Spleen (tissue), 11 donors: ENCODE measurements around the gene RAB3A. TPM values are rescaled to one million over a fixed set of nuclear protein-coding genes. Genes with fewer than 3 reads are reported as not detected.
A peak's percentile ranks its signal among the peaks of the same experiment; 100 is the strongest.

Experiments
- DNase-seq: peaks from one replicate; pipeline ENCODE4 v3.0.0-alpha.2; 2020
- H3K27ac ChIP-seq, 8 donors: fragments of 200-600 bp; sonication (generic) in 7 of 8; 1 replicate in 4 of 8; 2 replicates in 4 of 8; pipeline versions ENCODE4 v1.5.0 to v1.8.0; 2016 to 2021; ENCODE audit warnings: inconsistent platforms in 4 of 8, mild to moderate bottlenecking in 4 of 8, moderate library complexity in 1 of 8
- H3K27me3 ChIP-seq, 7 donors: fragments of 200-600 bp; sonication (generic) in 6 of 7; replicated peaks in 1 of 7; 1 replicate in 4 of 7; 2 replicates in 3 of 7; pipeline versions ENCODE4 v1.5.0 to v1.8.0; 2016 to 2021; ENCODE audit warnings: inconsistent platforms in 3 of 7, mild to moderate bottlenecking in 1 of 7
- H3K36me3 ChIP-seq, 6 donors: fragments of 200-600 bp; sonication (generic) in 5 of 6; 1 replicate in 4 of 6; 2 replicates in 2 of 6; pipeline versions ENCODE4 v1.5.0 to v1.8.0; 2016 to 2021; ENCODE audit warnings: inconsistent platforms in 2 of 6
- H3K4me1 ChIP-seq, 6 donors: fragments of 200-600 bp; sonication (generic) in 5 of 6; 1 replicate in 3 of 6; 2 replicates in 3 of 6; pipeline versions ENCODE4 v1.5.0 to v1.8.0; 2016 to 2021; ENCODE audit warnings: inconsistent platforms in 3 of 6
- H3K4me3 ChIP-seq, 8 donors: fragments of 200-600 bp; sonication (generic) in 7 of 8; 1 replicate in 4 of 8; 2 replicates in 4 of 8; pipeline versions ENCODE4 v1.5.0 to v1.8.0; 2016 to 2021; ENCODE audit warnings: inconsistent platforms in 4 of 8, mild to moderate bottlenecking in 4 of 8, moderate library complexity in 2 of 8
- H3K9me3 ChIP-seq, 8 donors: fragments of 200-600 bp; sonication (generic) in 7 of 8; 1 replicate in 4 of 8; 2 replicates in 4 of 8; pipeline versions ENCODE4 v1.5.0 to v1.8.0; 2016 to 2021; ENCODE audit warnings: inconsistent platforms in 4 of 8
- POLR2A ChIP-seq, 3 donors: fragments of 450-650 bp; IDR thresholded peaks; one replicate each; pipeline ENCODE4 v1.5.1; 2017; ENCODE audit warnings: antibody characterized with exemption in 3 of 3, mild to moderate bottlenecking in 1 of 3
- POLR2AphosphoS5 ChIP-seq, 3 donors: sonication (generic); formaldehyde crosslinking; IDR thresholded peaks; one replicate each; pipeline ENCODE4 v1.5.1; 2017; ENCODE audit warnings: antibody characterized with exemption in 3 of 3
- WGBS, 5 donors: extraction: QIAGEN DNeasy Blood & Tissue Kit in 3 of 5; methylation state at CpG; one replicate each; pipeline versions ENCODE4 v1.1.5 to v1.1.7; 2013 to 2018; 5-methylcytosine and 5-hydroxymethylcytosine counted together
- intact Hi-C: fragments of 100-400 bp; cut with DNase I; formaldehyde crosslinking; loops from one replicate; pipeline ENCODE4 v1.15.0; 2023; ENCODE audit warnings: low total_unique reads
- polyA plus RNA-seq, 3 donors: library from polyadenylated mRNA; stranded (reverse); fragments of 200-250 nt; gene quantifications; one replicate each; pipeline ENCODE4 v1.2.1, GENCODE V29; 2013
- total RNA-seq, 7 donors: library from RNA; depleted of rRNA in 3 of 7; stranded (reverse); fragments of >200 nt in 3 of 7; fragmentation: NEBNext Ultra II Directional in 4 of 7; extraction: Animal tissue kit (Norgen Biotek cat#: 25700) in 4 of 7; gene quantifications; one replicate each; pipeline versions ENCODE4 v1.1.0 to v1.2.1, GENCODE V29; 2016 to 2021
- TF ChIP-seq, protein P1 (sequence below), 11 experiments: fragments of 200-600 bp in 7 of 11; fragments of 450-650 bp in 4 of 11; sonication (generic) in 4 of 11; IDR thresholded peaks in 8 of 11; conservative IDR thresholded peaks in 3 of 11; 1 replicate in 7 of 11; 2 replicates in 4 of 11; pipeline versions ENCODE4 v1.4.0 to v1.8.0; 2016 to 2021; ENCODE audit warnings: antibody characterized with exemption in 11 of 11, inconsistent platforms in 4 of 11, mild to moderate bottlenecking in 1 of 11
- donor health status: healthy with polysubstance abuse.
- donor health status: DM: no; HTN: no; CAD: no; lungs with moderate emphysema.
- donor health status: DM: no; HTN: no; CAD: no.
- donor health status: Bipolar disorder and iron deficiency.
- donor health status: healthy.
- donor health status: DM: no; HTN: no; CAD: no.
- donor health status: DM: yes; HTN: yes; CAD: no.

Gene RAB3A
- total and polyA plus RNA-seq, 10 donors = 0.72 to 6.6 (median 1.6) TPM

GRCh38 chr19:18223860-18224524 lies 20.1 kb upstream of the RAB3A start:
- WGBS, 5 donors = 7 to 11% (median 9%) methylated on average over 30 to 39 of the region's 39 CpGs
- Histone ChIP-seq H3K9me3 (no peaks in the 10 kb centered on the region), H3K27me3 (peaks cover 3 to 95% (median 56%) of the 10 kb centered on the region in 7 donors), H3K27ac (peak overlapping the region in 7 of 8 donors; percentile 49 to 80 (median 65)), H3K4me3 (peak overlapping the region in 7 of 8 donors; percentile 24 to 70 (median 38)), H3K36me3 (no peaks in the 10 kb centered on the region), H3K4me1 (peaks cover 18 to 41% (median 30%) of the 10 kb centered on the region in 6 donors)
- intact Hi-C loops = no loop called here
- no peak for TF ChIP-seq POLR2A (IDR thresholded peaks at IDR 0.05)
- TF ChIP-seq POLR2AphosphoS5 (IDR thresholded peaks at IDR 0.05) = peak; percentile 35 to 64 (median 36)
- DNase-seq = peak; percentile 85

DNA sequence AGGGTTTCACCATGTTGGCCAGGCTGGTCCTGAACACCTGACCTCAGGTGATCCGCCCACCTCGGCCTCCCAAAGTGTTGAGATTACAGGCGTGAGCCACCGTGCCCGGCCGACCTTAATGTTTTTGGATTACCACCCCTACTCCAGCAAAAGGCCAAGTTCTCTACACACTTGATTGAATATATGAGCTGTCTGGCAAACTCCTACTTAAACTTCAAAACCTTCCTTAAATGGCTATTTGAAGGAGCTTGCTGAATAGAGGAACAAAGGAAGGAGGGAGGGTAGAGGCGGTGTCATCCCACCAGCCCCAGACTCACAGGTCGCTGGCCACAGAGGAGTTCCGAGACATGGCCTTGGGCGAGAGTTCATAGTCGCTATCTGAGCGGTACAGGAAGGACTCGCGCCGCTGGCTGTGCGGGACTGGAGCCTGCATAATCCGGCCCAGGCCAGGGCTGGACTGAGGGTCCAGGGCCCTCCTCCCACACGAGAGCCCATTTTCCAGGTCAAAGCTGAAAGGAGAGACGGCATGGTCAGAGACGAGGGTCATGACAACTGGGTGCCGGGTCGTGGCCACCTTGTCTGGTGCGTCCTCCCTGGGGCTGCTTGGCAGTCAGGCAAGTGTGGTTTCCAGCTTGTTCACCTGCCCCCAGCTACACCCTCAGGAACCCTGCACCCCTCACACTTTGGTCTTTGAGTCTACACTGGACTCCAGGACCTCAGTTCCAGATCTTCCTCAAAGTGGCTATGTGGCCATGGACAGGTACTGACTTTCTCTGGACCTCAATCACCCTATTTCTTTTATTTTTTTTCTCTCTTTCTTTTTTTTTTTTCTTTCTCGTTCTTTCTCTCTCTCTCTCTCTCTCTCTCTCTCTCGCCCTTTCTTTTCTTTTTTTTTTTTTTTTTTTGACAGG lies 18.2 kb upstream of the RAB3A start:
- peaks cover 18 to 41% (median 30%) of the 10 kb centered on the region in 6 donors for H3K4me1 ChIP-seq
- WGBS, 5 donors = 72 to 82% (median 79%) methylated on average over 21 to 25 of the region's 25 CpGs
- DNase-seq = no peak
- H3K27ac ChIP-seq = no peak overlapping the region
- peak in 1 of 3 donors; percentile 30 for TF ChIP-seq POLR2AphosphoS5 (IDR thresholded peaks at IDR 0.05)
- no peak for TF ChIP-seq POLR2A (IDR thresholded peaks at IDR 0.05)
- TF ChIP-seq, protein P1, sequence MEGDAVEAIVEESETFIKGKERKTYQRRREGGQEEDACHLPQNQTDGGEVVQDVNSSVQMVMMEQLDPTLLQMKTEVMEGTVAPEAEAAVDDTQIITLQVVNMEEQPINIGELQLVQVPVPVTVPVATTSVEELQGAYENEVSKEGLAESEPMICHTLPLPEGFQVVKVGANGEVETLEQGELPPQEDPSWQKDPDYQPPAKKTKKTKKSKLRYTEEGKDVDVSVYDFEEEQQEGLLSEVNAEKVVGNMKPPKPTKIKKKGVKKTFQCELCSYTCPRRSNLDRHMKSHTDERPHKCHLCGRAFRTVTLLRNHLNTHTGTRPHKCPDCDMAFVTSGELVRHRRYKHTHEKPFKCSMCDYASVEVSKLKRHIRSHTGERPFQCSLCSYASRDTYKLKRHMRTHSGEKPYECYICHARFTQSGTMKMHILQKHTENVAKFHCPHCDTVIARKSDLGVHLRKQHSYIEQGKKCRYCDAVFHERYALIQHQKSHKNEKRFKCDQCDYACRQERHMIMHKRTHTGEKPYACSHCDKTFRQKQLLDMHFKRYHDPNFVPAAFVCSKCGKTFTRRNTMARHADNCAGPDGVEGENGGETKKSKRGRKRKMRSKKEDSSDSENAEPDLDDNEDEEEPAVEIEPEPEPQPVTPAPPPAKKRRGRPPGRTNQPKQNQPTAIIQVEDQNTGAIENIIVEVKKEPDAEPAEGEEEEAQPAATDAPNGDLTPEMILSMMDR (IDR thresholded peaks at IDR 0.05 in 8 of 11, conservative IDR thresholded peaks at IDR 0.05 in 3 of 11) = no peak
- peaks cover 3 to 76% (median 44%) of the 10 kb centered on the region in 7 donors for H3K27me3 ChIP-seq
- intact Hi-C loops = no loop called here
- no peak overlapping the region for H3K4me3 ChIP-seq
- no peaks in the 10 kb centered on the region for H3K9me3 ChIP-seq
- H3K36me3 ChIP-seq = no peaks in the 10 kb centered on the region

GRCh38 chr19:18220632-18221275 lies 16.9 kb upstream of the RAB3A start:
- TF ChIP-seq, protein P1 (IDR thresholded peaks at IDR 0.05 in 8 of 11, conservative IDR thresholded peaks at IDR 0.05 in 3 of 11) = no peak
- TF ChIP-seq POLR2A (IDR thresholded peaks at IDR 0.05) (no peak), POLR2AphosphoS5 (IDR thresholded peaks at IDR 0.05) (no peak)
- 10 to 16% (median 12%) methylated on average over 11 to 33 of the region's 33 CpGs for WGBS, 5 donors
- H3K27me3 ChIP-seq = peaks cover 3 to 63% (median 31%) of the 10 kb centered on the region in 7 donors
- DNase-seq = no peak
- H3K4me1 ChIP-seq = peaks cover 12 to 28% (median 22%) of the 10 kb centered on the region in 6 donors
- H3K27ac ChIP-seq = no peak overlapping the region
- no peaks in the 10 kb centered on the region for H3K9me3 ChIP-seq
- intact Hi-C loops = no loop called here
- H3K36me3 ChIP-seq = no peaks in the 10 kb centered on the region
- H3K4me3 ChIP-seq = no peak overlapping the region

GRCh38 chr19:18219911-18220631 lies 16.2 kb upstream of the RAB3A start:
- Histone ChIP-seq H3K4me3 (no peak overlapping the region), H3K27ac (no peak overlapping the region), H3K9me3 (no peaks in the 10 kb centered on the region), H3K4me1 (peaks cover 5 to 22% (median 15%) of the 10 kb centered on the region in 6 donors), H3K36me3 (no peaks in the 10 kb centered on the region), H3K27me3 (peaks cover 0 to 56% (median 24%) of the 10 kb centered on the region in 7 donors)
- intact Hi-C loops = no loop called here
- no peak for TF ChIP-seq POLR2A (IDR thresholded peaks at IDR 0.05)
- DNase-seq = no peak
- 70 to 77% (median 74%) methylated on average over 27 to 28 of the region's 28 CpGs for WGBS, 5 donors
